ENCODE data around the gene RTN4.

- TF ChIP-seq CTCF (IDR thresholded peaks at IDR 0.05) (no peak), POLR2A (IDR thresholded peaks at IDR 0.05) (no peak), POLR2AphosphoS5 (IDR thresholded peaks at IDR 0.05; ENCODE audit: insufficient read depth in 1 of 2, low read depth in 1 of 2) (no peak)
Observed at GRCh38 chr2:55022476-55022875, 27.8 kb downstream of the RTN4 start.
